H9 (cell line): ENCODE measurements around the gene PHYH. TPM values are rescaled to one million over a fixed set of nuclear protein-coding genes. Genes with fewer than 3 reads are reported as not detected.

Experiments
- DNase-seq: peaks from one replicate; pipeline ENCODE4 v3.0.0-alpha.2; 2017
- H2AFZ ChIP-seq: one replicate; pipeline ENCODE4 v1.6.1; 2013; ENCODE audit warnings: mild to moderate bottlenecking, low read length, control low read depth, moderate library complexity
- H2AK5ac ChIP-seq: 2 replicates; pipeline ENCODE4 v1.6.1; 2013; ENCODE audit warnings: low read length, control low read depth, mixed read lengths; ENCODE audit not compliant: insufficient read length
- H2BK120ac ChIP-seq: one replicate; pipeline ENCODE4 v1.6.1; 2013; ENCODE audit warnings: low read depth, mild to moderate bottlenecking, low read length, control low read depth, inconsistent platforms; ENCODE audit not compliant: poor library complexity, severe bottlenecking
- H2BK12ac ChIP-seq: 2 replicates; pipeline ENCODE4 v1.6.1; 2013; ENCODE audit warnings: low read length, control low read depth, mixed read lengths, low read depth; ENCODE audit not compliant: insufficient read length
- H2BK15ac ChIP-seq: 2 replicates; pipeline ENCODE4 v1.6.1; 2013; ENCODE audit warnings: low read depth, low read length, control low read depth
- H2BK20ac ChIP-seq: one replicate; pipeline ENCODE4 v1.6.1; 2013; ENCODE audit warnings: low read depth, mild to moderate bottlenecking, low read length, control low read depth, inconsistent platforms; ENCODE audit not compliant: poor library complexity, severe bottlenecking
- H2BK5ac ChIP-seq: 2 replicates; pipeline ENCODE4 v1.6.1; 2013; ENCODE audit warnings: low read length, control low read depth, mixed read lengths; ENCODE audit not compliant: insufficient read length
- H3K14ac ChIP-seq: 2 replicates; pipeline ENCODE4 v1.6.1; 2013; ENCODE audit warnings: low read length, control low read depth; ENCODE audit not compliant: insufficient read depth
- H3K18ac ChIP-seq: 2 replicates; pipeline ENCODE4 v1.6.1; 2013; ENCODE audit warnings: low read depth, mild to moderate bottlenecking, mixed read lengths, low read length, control low read depth; ENCODE audit not compliant: insufficient read length
- H3K23ac ChIP-seq: 2 replicates; pipeline ENCODE4 v1.6.1; 2013; ENCODE audit warnings: low read length, control low read depth, mixed read lengths, low read depth; ENCODE audit not compliant: insufficient read length
- H3K23me2 ChIP-seq: 2 replicates; pipeline ENCODE4 v1.6.1; 2013; ENCODE audit warnings: low read depth, mild to moderate bottlenecking, mixed read lengths, low read length, control low read depth; ENCODE audit not compliant: insufficient read length, poor library complexity, severe bottlenecking
- H3K27ac ChIP-seq: 2 replicates; pipeline ENCODE4 v1.5.1; 2013; ENCODE audit warnings: low read length, control low read depth, mixed read lengths, low read depth; ENCODE audit not compliant: insufficient read length
- H3K27me3 ChIP-seq: 2 replicates; pipeline ENCODE4 v1.6.1; 2013; ENCODE audit warnings: low read length, control low read depth, inconsistent platforms; ENCODE audit not compliant: insufficient read depth
- H3K4ac ChIP-seq: 2 replicates; pipeline ENCODE4 v1.6.1; 2013; ENCODE audit warnings: low read depth, mild to moderate bottlenecking, control low read depth, inconsistent platforms, low read length, moderate library complexity
- H3K4me1 ChIP-seq: 2 replicates; pipeline ENCODE4 v1.6.1; 2013; ENCODE audit warnings: low read length, control low read depth, inconsistent platforms; ENCODE audit not compliant: insufficient read depth
- H3K4me2 ChIP-seq: 2 replicates; pipeline ENCODE4 v1.6.1; 2013; ENCODE audit warnings: low read length, control low read depth, mixed read lengths; ENCODE audit not compliant: insufficient read length, insufficient read depth
- H3K56ac ChIP-seq: 2 replicates; pipeline ENCODE4 v1.6.1; 2013; ENCODE audit warnings: low read depth, mild to moderate bottlenecking, mixed read lengths, low read length, control low read depth; ENCODE audit not compliant: insufficient read length
- H3K79me1 ChIP-seq: 2 replicates; pipeline ENCODE4 v1.6.1; 2013; ENCODE audit warnings: low read depth, mild to moderate bottlenecking, moderate library complexity, low read length, control low read depth, inconsistent platforms; ENCODE audit not compliant: insufficient read depth, poor library complexity, severe bottlenecking
- H3K79me2 ChIP-seq: 2 replicates; pipeline ENCODE4 v1.6.1; 2013; ENCODE audit warnings: low read length, control low read depth, inconsistent platforms; ENCODE audit not compliant: insufficient read depth
- H3K9ac ChIP-seq: 2 replicates; pipeline ENCODE4 v1.6.1; 2013; ENCODE audit warnings: low read length, control low read depth, mixed read lengths; ENCODE audit not compliant: insufficient read length; ENCODE audit errors: extremely low read depth
- H3K9me3 ChIP-seq: one replicate; pipeline ENCODE4 v1.6.1; 2013; ENCODE audit warnings: low read depth, low read length, inconsistent platforms; ENCODE audit not compliant: control insufficient read depth
- H3T11ph ChIP-seq: one replicate; pipeline ENCODE4 v1.6.1; 2013; ENCODE audit warnings: mild to moderate bottlenecking, low read length, control low read depth, inconsistent platforms
- H4K20me1 ChIP-seq: one replicate; pipeline ENCODE4 v1.6.1; 2013; ENCODE audit not compliant: control insufficient read depth, insufficient read length, insufficient read depth
- H4K5ac ChIP-seq: 2 replicates; pipeline ENCODE4 v1.6.1; 2013; ENCODE audit warnings: low read depth, mild to moderate bottlenecking, mixed read lengths, low read length, control low read depth; ENCODE audit not compliant: insufficient read length
- H4K8ac ChIP-seq: replicated peaks from 2 replicates; pipeline ENCODE4 v1.6.1; 2013; ENCODE audit warnings: low read length, control low read depth, mixed read lengths, low read depth; ENCODE audit not compliant: insufficient read length
- H4K91ac ChIP-seq: 2 replicates; pipeline ENCODE4 v1.6.1; 2013; ENCODE audit warnings: low read depth, mild to moderate bottlenecking, moderate library complexity, mixed read lengths, low read length, control low read depth; ENCODE audit not compliant: insufficient read length
- H3K27ac Mint-ChIP-seq, 3 experiments: 2 replicates in 2 of 3; 3 replicates in 1 of 3; pipeline ENCODE4 v1.8.0; 2020 to 2021; ENCODE audit warnings: mixed read lengths in 3 of 3, mild to moderate bottlenecking in 1 of 3, moderate library complexity in 1 of 3
- H3K27me3 Mint-ChIP-seq: 2 replicates; pipeline ENCODE4 v1.8.0; 2021; ENCODE audit warnings: low read depth, mild to moderate bottlenecking, moderate library complexity, mixed read lengths
- H3K36me3 Mint-ChIP-seq, 3 experiments: 2 replicates in 2 of 3; 3 replicates in 1 of 3; pipeline ENCODE4 v1.8.0; 2020 to 2021; ENCODE audit warnings: low read depth in 3 of 3, mixed read lengths in 3 of 3; ENCODE audit not compliant: insufficient read depth in 1 of 3
- H3K4me1 Mint-ChIP-seq, 2 experiments: 2 replicates each; pipeline ENCODE4 v1.8.0; 2020; ENCODE audit warnings: mixed read lengths in 2 of 2
- H3K4me3 Mint-ChIP-seq, 2 experiments: 2 replicates in 1 of 2; 3 replicates in 1 of 2; pipeline ENCODE4 v1.8.0; 2020 to 2021; ENCODE audit warnings: mild to moderate bottlenecking in 2 of 2, mixed read lengths in 2 of 2, moderate library complexity in 1 of 2
- H3K9me3 Mint-ChIP-seq, 2 experiments: 2 replicates in 1 of 2; 3 replicates in 1 of 2; pipeline ENCODE4 v1.8.0; 2020; ENCODE audit warnings: mild to moderate bottlenecking in 2 of 2, mixed read lengths in 2 of 2, moderate library complexity in 1 of 2
- WGBS: extraction: QIAGEN DNeasy Blood & Tissue Kit; methylation state at CpG from one replicate; pipeline ENCODE4 v1.1.7; 2013; ENCODE audit warnings: missing lambda C conversion rate, low lambda C conversion rate, mixed read lengths; ENCODE audit not compliant: insufficient read length; ENCODE audit errors: extremely low coverage; 5-methylcytosine and 5-hydroxymethylcytosine counted together
- total RNA-seq: library from RNA; stranded (reverse); gene quantifications from 2 replicates; pipeline ENCODE4 v1.2.1, GENCODE V29; 2021
- TF ChIP-seq, protein P1 (sequence below): fragments of 200-600 bp; sonication (generic); conservative IDR thresholded peaks from 3 replicates; pipeline ENCODE4 v1.8.0; 2021; ENCODE audit warnings: antibody characterized with exemption, mild to moderate bottlenecking

Gene PHYH
- total RNA-seq, 1 experiment from 2014 or later, result 21.5 TPM

DNA sequence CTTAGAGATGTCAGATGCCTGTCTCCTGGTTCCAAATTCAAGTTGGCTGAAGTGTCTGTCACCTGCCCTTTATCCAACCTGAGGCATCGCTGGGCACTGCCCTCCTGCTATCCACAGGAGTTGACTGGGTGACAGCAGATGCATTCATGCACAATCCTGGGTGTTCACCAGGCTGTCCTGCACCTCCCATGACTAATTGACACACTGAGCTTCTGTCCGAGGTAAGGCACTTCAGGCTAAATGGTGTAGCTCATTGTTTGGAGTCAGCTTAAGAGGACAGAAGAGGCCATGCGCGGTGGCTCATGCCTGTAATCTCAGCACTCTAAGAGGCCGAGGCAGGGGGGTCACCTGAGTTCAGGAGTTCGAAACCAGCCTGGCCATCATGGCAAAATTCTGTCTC, 68.1 kb downstream of the PHYH start:
- Histone ChIP-seq H4K5ac (no peak overlapping the region), H4K8ac (no peak overlapping the region), H3K27ac (no peak overlapping the region), H4K91ac (no peak overlapping the region), H2BK12ac (no peak overlapping the region), H2BK15ac (no peak overlapping the region), H3K14ac (no peak overlapping the region), H2AK5ac (no peak overlapping the region), H4K20me1 (peaks cover 3% of the 10 kb centered on the region), H3K23ac (no peak overlapping the region), H3K23me2 (no peaks in the 10 kb centered on the region), H3K79me1 (no peaks in the 10 kb centered on the region), H3K4me1 (peaks cover 10% of the 10 kb centered on the region; the same call in 1 of the 2 replicates), H2BK5ac (no peak overlapping the region), H3K18ac (no peak overlapping the region), H3K27me3 (no peaks in the 10 kb centered on the region), H3T11ph (no peak overlapping the region), H3K79me2 (no peaks in the 10 kb centered on the region), H2AFZ (no peak overlapping the region), H2BK20ac (no peak overlapping the region), H3K4ac (no peak overlapping the region), H2BK120ac (no peak overlapping the region), H3K9ac (no peak overlapping the region), H3K56ac (no peak overlapping the region), H3K9me3 (no peaks in the 10 kb centered on the region), H3K4me2 (no peak overlapping the region)
- Mint-ChIP-seq H3K27me3 (peaks cover 3% of the 10 kb centered on the region; the same call in 1 of the 2 replicates), H3K27ac (no peak overlapping the region), H3K4me3 (no peak overlapping the region), H3K36me3 (no peaks in the 10 kb centered on the region), H3K9me3 (no peaks in the 10 kb centered on the region), H3K4me1 (peaks cover 25 to 35% of the 10 kb centered on the region in 2 experiments)
- no CpG with 5 or more reads among the region's 6 CpGs for WGBS
- DNase-seq, result no peak
- TF ChIP-seq, protein P1, sequence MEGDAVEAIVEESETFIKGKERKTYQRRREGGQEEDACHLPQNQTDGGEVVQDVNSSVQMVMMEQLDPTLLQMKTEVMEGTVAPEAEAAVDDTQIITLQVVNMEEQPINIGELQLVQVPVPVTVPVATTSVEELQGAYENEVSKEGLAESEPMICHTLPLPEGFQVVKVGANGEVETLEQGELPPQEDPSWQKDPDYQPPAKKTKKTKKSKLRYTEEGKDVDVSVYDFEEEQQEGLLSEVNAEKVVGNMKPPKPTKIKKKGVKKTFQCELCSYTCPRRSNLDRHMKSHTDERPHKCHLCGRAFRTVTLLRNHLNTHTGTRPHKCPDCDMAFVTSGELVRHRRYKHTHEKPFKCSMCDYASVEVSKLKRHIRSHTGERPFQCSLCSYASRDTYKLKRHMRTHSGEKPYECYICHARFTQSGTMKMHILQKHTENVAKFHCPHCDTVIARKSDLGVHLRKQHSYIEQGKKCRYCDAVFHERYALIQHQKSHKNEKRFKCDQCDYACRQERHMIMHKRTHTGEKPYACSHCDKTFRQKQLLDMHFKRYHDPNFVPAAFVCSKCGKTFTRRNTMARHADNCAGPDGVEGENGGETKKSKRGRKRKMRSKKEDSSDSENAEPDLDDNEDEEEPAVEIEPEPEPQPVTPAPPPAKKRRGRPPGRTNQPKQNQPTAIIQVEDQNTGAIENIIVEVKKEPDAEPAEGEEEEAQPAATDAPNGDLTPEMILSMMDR, result no peak
